ENCODE results near the gene AFAP1. TPM values are rescaled to one million over a fixed set of nuclear protein-coding genes. Genes with fewer than 3 reads are reported as not detected.

AFAP1 gene
- total RNA-seq, 1 experiment from 2014 or later: 27.6 TPM

GRCh38 chr4:7890635-7891393 lies 48.8 kb downstream of the AFAP1 start:
- intact Hi-C loops (cut with micrococcal nuclease; ENCODE audit: unreplicated experiment): no loop called here
- BruUV-seq (replicated peaks): no TSS peak
- TF ChIP-seq CTCF (IDR thresholded peaks at IDR 0.05; ENCODE audit: insufficient read depth in 1 of 2, low read depth in 1 of 2, low read length in 1 of 2, severe bottlenecking in 1 of 2, unreplicated experiment in 1 of 2): no peak
- Histone ChIP-seq H3K36me3 (ENCODE audit: control insufficient read depth, insufficient read depth, low read length) (no peaks in the 10 kb centered on the region), H3K27me3 (replicated peaks; ENCODE audit: control insufficient read depth, insufficient read depth, low read length) (no peaks in the 10 kb centered on the region), H3K4me1 (no peaks in the 10 kb centered on the region), H3K9me3 (peaks cover 11% of the 10 kb centered on the region; the same call in 1 of the 2 replicates), H3K4me3 (ENCODE audit: low read depth, low read length) (no peak overlapping the region)
- Mint-ChIP-seq H3K4me1 (ENCODE audit: low read depth, unreplicated experiment) (no peaks in the 10 kb centered on the region), H3K9me3 (ENCODE audit: unreplicated experiment) (peaks cover 10% of the 10 kb centered on the region), H3K27ac (ENCODE audit: unreplicated experiment) (no peak overlapping the region), H3K36me3 (ENCODE audit: insufficient read depth, unreplicated experiment) (peaks cover 10% of the 10 kb centered on the region), H3K27me3 (ENCODE audit: insufficient read depth, unreplicated experiment) (no peaks in the 10 kb centered on the region), H3K4me3 (ENCODE audit: unreplicated experiment) (no peak overlapping the region)
- no peak for DNase-seq
- POLR2A ChIA-PET: no interaction called here
- CTCF ChIA-PET: no interaction called here

GRCh38 chr4:7887436-7887835 lies 52.2 kb downstream of the AFAP1 start:
- Mint-ChIP-seq H3K36me3 (ENCODE audit: insufficient read depth, unreplicated experiment) (peaks cover 7% of the 10 kb centered on the region), H3K4me1 (ENCODE audit: low read depth, unreplicated experiment) (peaks cover 7% of the 10 kb centered on the region), H3K4me3 (ENCODE audit: unreplicated experiment) (no peak overlapping the region), H3K27me3 (ENCODE audit: insufficient read depth, unreplicated experiment) (no peaks in the 10 kb centered on the region), H3K9me3 (ENCODE audit: unreplicated experiment) (peaks cover 10% of the 10 kb centered on the region), H3K27ac (ENCODE audit: unreplicated experiment) (no peak overlapping the region)
- no peaks in the 10 kb centered on the region for H3K27me3 ChIP-seq (replicated peaks; ENCODE audit: control insufficient read depth, insufficient read depth, low read length)
- H3K9me3 ChIP-seq: peaks cover 11% of the 10 kb centered on the region; the same call in 1 of the 2 replicates
- no peaks in the 10 kb centered on the region for H3K4me1 ChIP-seq
- DNase-seq: no peak
- no TSS peak for BruUV-seq (replicated peaks)
- H3K4me3 ChIP-seq (ENCODE audit: low read depth, low read length): no peak overlapping the region
- CTCF ChIA-PET: no interaction called here
- no peak for TF ChIP-seq CTCF (IDR thresholded peaks at IDR 0.05; ENCODE audit: insufficient read depth in 1 of 2, low read depth in 1 of 2, low read length in 1 of 2, severe bottlenecking in 1 of 2, unreplicated experiment in 1 of 2)
- H3K36me3 ChIP-seq (ENCODE audit: control insufficient read depth, insufficient read depth, low read length): no peaks in the 10 kb centered on the region
- POLR2A ChIA-PET: no interaction called here
- intact Hi-C loops (cut with micrococcal nuclease; ENCODE audit: unreplicated experiment): no loop called here

- Mint-ChIP-seq H3K4me3 (ENCODE audit: unreplicated experiment) (no peak overlapping the region), H3K27me3 (ENCODE audit: insufficient read depth, unreplicated experiment) (no peaks in the 10 kb centered on the region), H3K27ac (ENCODE audit: unreplicated experiment) (no peak overlapping the region), H3K36me3 (ENCODE audit: insufficient read depth, unreplicated experiment) (peaks cover 6% of the 10 kb centered on the region), H3K9me3 (ENCODE audit: unreplicated experiment) (peaks cover 10% of the 10 kb centered on the region), H3K4me1 (ENCODE audit: low read depth, unreplicated experiment) (peaks cover 7% of the 10 kb centered on the region)
- no peak for TF ChIP-seq CTCF (IDR thresholded peaks at IDR 0.05; ENCODE audit: insufficient read depth in 1 of 2, low read depth in 1 of 2, low read length in 1 of 2, severe bottlenecking in 1 of 2, unreplicated experiment in 1 of 2)
- POLR2A ChIA-PET: no interaction called here
- Histone ChIP-seq H3K4me1 (no peaks in the 10 kb centered on the region), H3K27me3 (replicated peaks; ENCODE audit: control insufficient read depth, insufficient read depth, low read length) (no peaks in the 10 kb centered on the region), H3K36me3 (ENCODE audit: control insufficient read depth, insufficient read depth, low read length) (no peaks in the 10 kb centered on the region), H3K4me3 (ENCODE audit: low read depth, low read length) (no peak overlapping the region), H3K9me3 (peaks cover 11% of the 10 kb centered on the region; the same call in 1 of the 2 replicates)
- CTCF ChIA-PET: no interaction called here
- intact Hi-C loops (cut with micrococcal nuclease; ENCODE audit: unreplicated experiment): no loop called here
- DNase-seq: no peak
- BruUV-seq (replicated peaks): no TSS peak
These were observed 53.4 kb downstream of the AFAP1 start for GRCh38 chr4:7886007-7886973.

All from Caco-2 (cell line).